Breast epithelium (tissue), 3 donors: ENCODE measurements around the gene IL15.

Source experiments
- POLR2A ChIP-seq: fragments of 450-650 bp; IDR thresholded peaks from one replicate; pipeline ENCODE4 v1.6.1; 2016; ENCODE audit warnings: antibody characterized with exemption, mild to moderate bottlenecking, moderate library complexity
- TF ChIP-seq, protein P1 (sequence below), 3 donors: fragments of 450-650 bp; IDR thresholded peaks; one replicate each; pipeline ENCODE4 v1.5.1; 2016 to 2017; ENCODE audit warnings: antibody characterized with exemption in 3 of 3, mild to moderate bottlenecking in 3 of 3, moderate library complexity in 3 of 3

DNA sequence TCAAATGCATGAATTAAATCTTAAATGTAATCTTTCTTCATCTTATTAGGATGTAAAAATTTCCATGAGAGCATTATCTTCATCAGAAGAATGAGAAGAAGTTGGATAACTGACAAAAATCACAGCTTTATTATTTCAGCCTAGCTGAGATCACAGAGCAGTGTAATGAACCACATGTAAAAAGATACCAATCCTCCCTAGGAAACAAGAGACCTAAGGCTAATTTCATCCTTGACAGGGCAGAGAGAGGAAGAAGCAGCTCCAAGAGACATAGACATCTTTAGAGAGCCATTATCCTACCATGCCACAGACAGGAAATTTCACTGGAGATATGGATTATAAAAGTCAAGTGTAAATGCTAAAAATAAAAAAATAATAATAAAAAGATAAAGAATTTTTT, 40.9 kb upstream of the IL15 start:
- TF ChIP-seq, protein P1, sequence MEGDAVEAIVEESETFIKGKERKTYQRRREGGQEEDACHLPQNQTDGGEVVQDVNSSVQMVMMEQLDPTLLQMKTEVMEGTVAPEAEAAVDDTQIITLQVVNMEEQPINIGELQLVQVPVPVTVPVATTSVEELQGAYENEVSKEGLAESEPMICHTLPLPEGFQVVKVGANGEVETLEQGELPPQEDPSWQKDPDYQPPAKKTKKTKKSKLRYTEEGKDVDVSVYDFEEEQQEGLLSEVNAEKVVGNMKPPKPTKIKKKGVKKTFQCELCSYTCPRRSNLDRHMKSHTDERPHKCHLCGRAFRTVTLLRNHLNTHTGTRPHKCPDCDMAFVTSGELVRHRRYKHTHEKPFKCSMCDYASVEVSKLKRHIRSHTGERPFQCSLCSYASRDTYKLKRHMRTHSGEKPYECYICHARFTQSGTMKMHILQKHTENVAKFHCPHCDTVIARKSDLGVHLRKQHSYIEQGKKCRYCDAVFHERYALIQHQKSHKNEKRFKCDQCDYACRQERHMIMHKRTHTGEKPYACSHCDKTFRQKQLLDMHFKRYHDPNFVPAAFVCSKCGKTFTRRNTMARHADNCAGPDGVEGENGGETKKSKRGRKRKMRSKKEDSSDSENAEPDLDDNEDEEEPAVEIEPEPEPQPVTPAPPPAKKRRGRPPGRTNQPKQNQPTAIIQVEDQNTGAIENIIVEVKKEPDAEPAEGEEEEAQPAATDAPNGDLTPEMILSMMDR (IDR thresholded peaks at IDR 0.05), result no peak
- no peak for TF ChIP-seq POLR2A
